SK-N-MC (cell line): ENCODE data around the gene AUTS2.

Source experiments
- EZH2 ChIP-seq: fragments of 200-600 bp; sonication (generic); IDR thresholded peaks from one replicate; pipeline ENCODE4 v1.6.1; 2017; ENCODE audit warnings: antibody characterized with exemption
- POLR2AphosphoS5 ChIP-seq: IDR thresholded peaks from 2 replicates; pipeline ENCODE4 v1.6.1; 2012; ENCODE audit warnings: mild to moderate bottlenecking, low read depth, low read length, borderline replicate concordance

DNA sequence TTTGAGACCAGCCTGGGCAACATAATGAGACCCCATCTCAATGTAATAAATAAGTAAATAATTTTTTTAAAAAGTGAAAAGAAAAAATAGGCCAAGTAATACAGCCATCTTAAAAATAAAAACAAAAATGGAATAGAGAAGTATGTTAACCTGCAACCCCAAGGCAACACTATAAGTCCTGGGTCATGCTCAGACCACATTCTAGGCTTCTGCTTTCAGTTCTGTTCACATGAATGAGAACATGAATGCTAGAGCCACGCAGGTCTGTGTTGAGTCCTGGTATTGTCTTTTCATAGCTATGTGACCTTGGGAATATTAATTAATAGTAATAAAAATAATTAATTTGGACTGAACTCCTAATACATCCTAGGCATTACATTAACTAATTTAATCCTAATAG is 284.0 kb downstream of the AUTS2 start:
- TF ChIP-seq EZH2 (no peak), POLR2AphosphoS5 (no peak)
